ENCODE measurements around the gene PRR22.

Gene PRR22

GRCh38 chr19:5814123-5814851 is 29.7 kb upstream of the PRR22 start:
- no peak for DNase-seq

- DNase-seq, result no peak
Measured at GRCh38 chr19:5811117-5811516, 26.6 kb upstream of the PRR22 start.

- no peak for DNase-seq
Measured at GRCh38 chr19:5809469-5809868, 24.9 kb upstream of the PRR22 start.

- DNase-seq, result no peak
Measured at GRCh38 chr19:5809053-5809452, 24.5 kb upstream of the PRR22 start.

GRCh38 chr19:5808120-5808816 is 23.7 kb upstream of the PRR22 start:
- DNase-seq, result no peak

GRCh38 chr19:5806905-5807304 is 22.4 kb upstream of the PRR22 start:
- no peak for DNase-seq

GRCh38 chr19:5806133-5806489 is 21.6 kb upstream of the PRR22 start:
- no peak for DNase-seq

- peak; percentile 47 for DNase-seq
Measured at GRCh38 chr19:5805462-5806132, 21.1 kb upstream of the PRR22 start.

GRCh38 chr19:5804516-5805461 is 20.2 kb upstream of the PRR22 start, which contains the start of gene NRTN:
Gene NRTN (plus strand): TSS chr19:5805067. CDS start chr19:5824166, 19,099 bp downstream.
- DNase-seq, result peak; percentile 34

GRCh38 chr19:5803752-5804515 is 19.4 kb upstream of the PRR22 start:
- DNase-seq, result peak; percentile 91

- DNase-seq, result no peak
Measured at GRCh38 chr19:5803441-5803751, 18.9 kb upstream of the PRR22 start.

- no peak for DNase-seq
Measured at GRCh38 chr19:5801796-5802619, 17.5 kb upstream of the PRR22 start.

- no peak for DNase-seq
Measured at GRCh38 chr19:5800361-5801270, 16.1 kb upstream of the PRR22 start.

- DNase-seq, result no peak
Measured at GRCh38 chr19:5799247-5800241, 15.0 kb upstream of the PRR22 start.

GRCh38 chr19:5798244-5798643 is 13.7 kb upstream of the PRR22 start:
- no peak for DNase-seq

- DNase-seq, result no peak
Measured at GRCh38 chr19:5795382-5795919, 10.9 kb upstream of the PRR22 start.

GRCh38 chr19:5793188-5793587 is 8.6 kb upstream of the PRR22 start:
- DNase-seq, result no peak

- DNase-seq, result no peak
Measured at GRCh38 chr19:5792224-5792623, 7.7 kb upstream of the PRR22 start.
